NT2/D1 (cell line): ENCODE data around the gene DPY19L3.

Experiments used
- SUZ12 ChIP-seq: IDR thresholded peaks from 2 replicates; pipeline ENCODE4 v1.6.1; 2011; ENCODE audit not compliant: insufficient read length, insufficient read depth; ENCODE audit errors: extremely low read depth
- YY1 ChIP-seq: IDR thresholded peaks from 2 replicates; pipeline ENCODE4 v1.6.1; 2011; ENCODE audit not compliant: insufficient read length, insufficient read depth
- ZNF274 ChIP-seq: IDR thresholded peaks from 2 replicates; pipeline ENCODE4 v1.6.1; 2011; ENCODE audit warnings: mild to moderate bottlenecking, low read depth, low read length

DNA sequence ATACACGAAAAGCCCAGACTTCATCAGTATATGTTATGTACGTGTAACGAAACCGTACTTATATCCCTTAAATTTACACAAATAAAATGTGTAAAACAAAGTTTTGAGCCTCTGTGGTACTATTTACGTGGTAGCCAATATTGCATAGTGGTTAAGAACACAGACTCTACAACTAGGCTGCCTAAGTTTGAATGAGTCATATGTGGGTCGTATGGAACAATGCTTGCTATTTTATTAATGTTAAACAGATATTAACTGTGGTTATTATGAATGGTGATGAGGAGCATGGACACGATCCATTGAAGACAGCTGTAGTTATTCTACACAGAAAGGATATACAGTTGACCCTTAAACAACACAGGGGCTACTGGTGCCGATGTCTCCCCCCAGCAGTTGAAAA is 42.5 kb downstream of the DPY19L3 start:
- TF ChIP-seq YY1 (no peak), SUZ12 (no peak), ZNF274 (no peak)
